ENCODE data around the gene FNDC11.

DNA sequence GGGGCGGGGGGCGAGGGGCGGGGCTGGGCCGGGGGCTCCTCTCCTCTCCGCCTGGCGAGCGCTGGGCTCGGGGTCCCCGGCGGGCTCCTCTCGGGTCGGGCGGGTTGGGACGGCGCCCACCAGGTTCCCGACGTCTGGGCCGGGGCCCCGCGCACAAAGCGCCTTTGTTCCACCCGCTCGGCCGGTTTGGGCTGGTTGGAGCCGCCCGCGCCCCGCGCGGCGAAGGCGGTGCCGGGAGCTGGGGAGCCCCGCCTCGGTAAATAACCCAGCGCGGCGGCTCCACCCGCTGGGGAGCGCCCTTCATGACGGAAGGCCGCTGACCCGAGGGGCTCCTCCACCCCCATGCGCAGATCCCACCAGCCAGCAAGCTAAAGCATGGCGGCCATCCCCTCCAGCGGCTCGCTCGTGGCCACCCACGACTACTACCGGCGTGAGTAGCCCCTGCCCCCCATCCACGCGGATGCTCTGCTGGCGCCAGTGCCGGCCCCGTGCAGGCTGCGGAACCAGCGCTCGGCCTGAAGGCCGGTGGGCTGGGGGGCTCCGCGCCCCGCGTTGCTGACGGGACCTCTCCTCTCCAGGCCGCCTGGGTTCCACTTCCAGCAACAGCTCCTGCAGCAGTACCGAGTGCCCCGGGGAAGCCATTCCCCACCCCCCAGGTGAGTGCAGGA lies 32.9 kb upstream of the FNDC11 start:
- TF ChIP-seq POLR2A (IDR thresholded peaks at IDR 0.05; ENCODE audit: low read length): no peak
- TF ChIP-seq, protein P1, sequence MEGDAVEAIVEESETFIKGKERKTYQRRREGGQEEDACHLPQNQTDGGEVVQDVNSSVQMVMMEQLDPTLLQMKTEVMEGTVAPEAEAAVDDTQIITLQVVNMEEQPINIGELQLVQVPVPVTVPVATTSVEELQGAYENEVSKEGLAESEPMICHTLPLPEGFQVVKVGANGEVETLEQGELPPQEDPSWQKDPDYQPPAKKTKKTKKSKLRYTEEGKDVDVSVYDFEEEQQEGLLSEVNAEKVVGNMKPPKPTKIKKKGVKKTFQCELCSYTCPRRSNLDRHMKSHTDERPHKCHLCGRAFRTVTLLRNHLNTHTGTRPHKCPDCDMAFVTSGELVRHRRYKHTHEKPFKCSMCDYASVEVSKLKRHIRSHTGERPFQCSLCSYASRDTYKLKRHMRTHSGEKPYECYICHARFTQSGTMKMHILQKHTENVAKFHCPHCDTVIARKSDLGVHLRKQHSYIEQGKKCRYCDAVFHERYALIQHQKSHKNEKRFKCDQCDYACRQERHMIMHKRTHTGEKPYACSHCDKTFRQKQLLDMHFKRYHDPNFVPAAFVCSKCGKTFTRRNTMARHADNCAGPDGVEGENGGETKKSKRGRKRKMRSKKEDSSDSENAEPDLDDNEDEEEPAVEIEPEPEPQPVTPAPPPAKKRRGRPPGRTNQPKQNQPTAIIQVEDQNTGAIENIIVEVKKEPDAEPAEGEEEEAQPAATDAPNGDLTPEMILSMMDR (IDR thresholded peaks at IDR 0.05): no peak
- no peak for TF ChIP-seq EP300 (IDR thresholded peaks at IDR 0.05)
- no peak for TF ChIP-seq SMC3 (IDR thresholded peaks at IDR 0.05)
- TF ChIP-seq ZC3H11A (IDR thresholded peaks at IDR 0.05): no peak
- TF ChIP-seq RFX5 (IDR thresholded peaks at IDR 0.05): no peak
- no peak for TF ChIP-seq CBX2 (IDR thresholded peaks at IDR 0.05; ENCODE audit: borderline replicate concordance, low read depth)
- TF ChIP-seq MYC (IDR thresholded peaks at IDR 0.05; ENCODE audit: borderline replicate concordance, low read length): no peak
- TF ChIP-seq HOXB13 (CRISPR knock-in tag; IDR thresholded peaks at IDR 0.05; ENCODE audit: low read depth): no peak
- TF ChIP-seq, protein P2, sequence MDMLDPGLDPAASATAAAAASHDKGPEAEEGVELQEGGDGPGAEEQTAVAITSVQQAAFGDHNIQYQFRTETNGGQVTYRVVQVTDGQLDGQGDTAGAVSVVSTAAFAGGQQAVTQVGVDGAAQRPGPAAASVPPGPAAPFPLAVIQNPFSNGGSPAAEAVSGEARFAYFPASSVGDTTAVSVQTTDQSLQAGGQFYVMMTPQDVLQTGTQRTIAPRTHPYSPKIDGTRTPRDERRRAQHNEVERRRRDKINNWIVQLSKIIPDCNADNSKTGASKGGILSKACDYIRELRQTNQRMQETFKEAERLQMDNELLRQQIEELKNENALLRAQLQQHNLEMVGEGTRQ (IDR thresholded peaks at IDR 0.05): no peak
